ENCODE measurements around the gene TXNRD3.

Gene TXNRD3

DNA sequence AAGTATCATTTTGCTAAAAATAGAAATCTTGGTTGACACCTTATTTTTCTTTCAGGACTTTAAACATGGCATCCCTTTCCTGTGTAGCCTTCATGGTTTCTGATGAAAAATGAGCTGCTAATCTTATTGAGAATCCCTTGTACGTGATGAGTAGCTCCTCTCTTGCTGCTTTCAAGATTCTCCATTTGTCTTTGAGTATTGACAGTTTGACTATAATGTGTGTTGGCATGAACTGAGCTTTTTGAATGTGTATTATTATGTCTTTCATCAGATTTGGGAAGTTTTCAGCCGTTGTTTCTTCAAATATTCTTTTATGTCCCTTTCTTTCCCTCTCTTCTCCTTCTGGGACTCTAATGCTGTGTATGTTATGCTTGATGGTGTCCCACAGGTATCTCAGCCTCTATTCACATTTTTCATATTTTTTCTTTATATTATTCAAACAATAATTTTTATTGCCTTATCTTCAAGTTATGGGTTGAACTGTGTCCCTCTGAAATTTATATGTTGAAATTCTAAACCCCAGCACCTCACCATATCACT lies 92.1 kb downstream of the TXNRD3 start:
- Histone ChIP-seq H3K27ac (ENCODE audit: low read length) (no peak overlapping the region), H3K36me3 (ENCODE audit: insufficient read depth, low read length) (no peaks in the 10 kb centered on the region), H3K4me1 (ENCODE audit: insufficient read depth, low read length) (no peaks in the 10 kb centered on the region), H3K27me3 (ENCODE audit: insufficient read depth, low read length, poor library complexity) (no peaks in the 10 kb centered on the region), H3K4me2 (ENCODE audit: insufficient read depth, low read length) (no peak overlapping the region), H2AFZ (ENCODE audit: low read depth, low read length) (no peak overlapping the region), H3K79me2 (ENCODE audit: insufficient read depth, low read length) (no peaks in the 10 kb centered on the region), H4K20me1 (ENCODE audit: insufficient read depth, low read length) (no peaks in the 10 kb centered on the region), H3K9me3 (ENCODE audit: insufficient read depth, low read length, severe bottlenecking) (no peaks in the 10 kb centered on the region), H3K4me3 (ENCODE audit: low read depth in 1 of 2, low read length in 2 of 2) (no peak overlapping the region), H3K9ac (ENCODE audit: low read depth, low read length) (no peak overlapping the region)
- DNase-seq (no peak), ATAC-seq (ENCODE audit: insufficient read depth, low read depth) (no peak)
- no peak for TF ChIP-seq EZH2 (IDR thresholded peaks at IDR 0.05; ENCODE audit: borderline replicate concordance, low read depth, low read length, severe bottlenecking)
- TF ChIP-seq, protein P1, sequence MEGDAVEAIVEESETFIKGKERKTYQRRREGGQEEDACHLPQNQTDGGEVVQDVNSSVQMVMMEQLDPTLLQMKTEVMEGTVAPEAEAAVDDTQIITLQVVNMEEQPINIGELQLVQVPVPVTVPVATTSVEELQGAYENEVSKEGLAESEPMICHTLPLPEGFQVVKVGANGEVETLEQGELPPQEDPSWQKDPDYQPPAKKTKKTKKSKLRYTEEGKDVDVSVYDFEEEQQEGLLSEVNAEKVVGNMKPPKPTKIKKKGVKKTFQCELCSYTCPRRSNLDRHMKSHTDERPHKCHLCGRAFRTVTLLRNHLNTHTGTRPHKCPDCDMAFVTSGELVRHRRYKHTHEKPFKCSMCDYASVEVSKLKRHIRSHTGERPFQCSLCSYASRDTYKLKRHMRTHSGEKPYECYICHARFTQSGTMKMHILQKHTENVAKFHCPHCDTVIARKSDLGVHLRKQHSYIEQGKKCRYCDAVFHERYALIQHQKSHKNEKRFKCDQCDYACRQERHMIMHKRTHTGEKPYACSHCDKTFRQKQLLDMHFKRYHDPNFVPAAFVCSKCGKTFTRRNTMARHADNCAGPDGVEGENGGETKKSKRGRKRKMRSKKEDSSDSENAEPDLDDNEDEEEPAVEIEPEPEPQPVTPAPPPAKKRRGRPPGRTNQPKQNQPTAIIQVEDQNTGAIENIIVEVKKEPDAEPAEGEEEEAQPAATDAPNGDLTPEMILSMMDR (IDR thresholded peaks at IDR 0.05; ENCODE audit: borderline replicate concordance, extremely low read depth, low read length, poor library complexity, severe bottlenecking): no peak

DNA sequence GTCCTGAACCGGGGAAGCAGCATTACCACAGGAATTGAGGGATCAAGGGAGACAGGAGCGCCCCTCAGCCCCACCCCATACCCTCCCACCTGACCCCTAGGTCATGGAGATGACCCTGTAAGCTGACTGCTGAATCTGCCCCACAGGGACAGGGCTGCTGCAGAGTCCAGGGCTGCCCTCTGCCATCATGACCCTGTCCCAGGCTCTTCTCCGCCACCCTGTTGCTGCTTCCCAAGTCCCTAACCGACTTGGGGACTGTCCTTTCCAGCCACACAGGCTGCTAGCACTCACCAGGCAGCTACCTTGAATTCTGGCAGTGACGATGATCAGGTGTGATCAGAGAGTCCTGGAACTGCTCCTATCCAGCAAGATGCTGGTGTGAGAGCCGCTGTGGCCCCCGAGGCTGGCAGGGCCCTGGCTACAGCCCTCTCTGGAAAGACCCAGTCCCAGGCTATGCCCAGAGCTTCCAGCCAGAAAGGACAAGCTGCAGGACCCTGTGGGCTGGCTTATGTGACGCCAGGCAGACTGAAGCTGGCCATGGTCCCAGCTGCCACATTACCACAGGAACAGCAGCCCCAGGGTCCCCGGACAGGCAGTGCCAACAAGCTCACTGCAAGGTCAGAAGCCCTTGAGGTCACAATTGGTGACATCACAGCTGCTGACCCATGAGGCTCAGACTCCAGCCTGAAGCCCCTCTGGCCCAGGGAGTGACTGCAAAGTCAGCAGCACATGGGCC lies 96.4 kb downstream of the TXNRD3 start, which contains the start of gene C3orf22:
Gene C3orf22, minus strand, starts transcription at position 597 of the 736 bp plus-strand sequence. CDS start 5,542 bp downstream, outside the sequence.
- Histone ChIP-seq H3K79me2 (ENCODE audit: insufficient read depth, low read length) (no peaks in the 10 kb centered on the region), H3K27ac (ENCODE audit: low read length) (no peak within 1 kb of the TSS), H3K4me1 (ENCODE audit: insufficient read depth, low read length) (no peaks in the 10 kb centered on the region), H4K20me1 (ENCODE audit: insufficient read depth, low read length) (no peaks in the 10 kb centered on the region), H3K36me3 (ENCODE audit: insufficient read depth, low read length) (no peaks in the 10 kb centered on the region), H3K27me3 (ENCODE audit: insufficient read depth, low read length, poor library complexity) (no peaks in the 10 kb centered on the region), H3K4me3 (ENCODE audit: low read depth in 1 of 2, low read length in 2 of 2) (no peak within 1 kb of the TSS), H3K4me2 (ENCODE audit: insufficient read depth, low read length) (no peak within 1 kb of the TSS), H3K9me3 (ENCODE audit: insufficient read depth, low read length, severe bottlenecking) (no peaks in the 10 kb centered on the region), H3K9ac (ENCODE audit: low read depth, low read length) (no peak within 1 kb of the TSS), H2AFZ (ENCODE audit: low read depth, low read length) (no peak within 1 kb of the TSS)
- no peak for ATAC-seq (ENCODE audit: insufficient read depth, low read depth)
- DNase-seq: peak; percentile 0
- TF ChIP-seq, protein P1 (IDR thresholded peaks at IDR 0.05; ENCODE audit: borderline replicate concordance, extremely low read depth, low read length, poor library complexity, severe bottlenecking): no peak
- TF ChIP-seq EZH2 (IDR thresholded peaks at IDR 0.05; ENCODE audit: borderline replicate concordance, low read depth, low read length, severe bottlenecking): no peak

DNA sequence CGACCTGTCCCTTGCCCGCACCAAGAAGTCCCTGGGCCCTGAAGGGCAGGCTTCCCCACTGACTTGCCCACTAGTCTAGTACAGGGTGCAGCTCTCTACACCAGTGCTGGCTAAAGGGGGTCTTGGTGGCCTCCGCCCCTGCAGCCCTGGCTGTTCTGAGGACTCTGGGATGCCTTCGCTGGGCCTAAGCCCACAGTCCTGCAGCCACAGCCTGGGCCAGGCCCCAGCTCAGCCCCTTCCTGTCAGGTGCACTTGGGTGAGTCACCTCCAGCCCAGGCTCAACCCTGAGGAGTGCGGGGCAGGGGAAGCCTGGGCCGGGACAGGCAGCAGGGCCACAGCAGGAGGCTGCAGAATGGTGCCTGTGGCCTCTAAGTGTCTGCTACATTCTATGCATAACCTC lies 97.2 kb downstream of the TXNRD3 start:
- no peak overlapping the region for H3K4me2 ChIP-seq (ENCODE audit: insufficient read depth, low read length)
- DNase-seq (no peak), ATAC-seq (ENCODE audit: insufficient read depth, low read depth) (no peak)
- H3K4me1 ChIP-seq (ENCODE audit: insufficient read depth, low read length): no peaks in the 10 kb centered on the region
- H3K9me3 ChIP-seq (ENCODE audit: insufficient read depth, low read length, severe bottlenecking): no peaks in the 10 kb centered on the region
- no peaks in the 10 kb centered on the region for H3K36me3 ChIP-seq (ENCODE audit: insufficient read depth, low read length)
- H3K79me2 ChIP-seq (ENCODE audit: insufficient read depth, low read length): no peaks in the 10 kb centered on the region
- no peaks in the 10 kb centered on the region for H4K20me1 ChIP-seq (ENCODE audit: insufficient read depth, low read length)
- no peak overlapping the region for H3K9ac ChIP-seq (ENCODE audit: low read depth, low read length)
- no peak overlapping the region for H3K4me3 ChIP-seq (ENCODE audit: low read depth in 1 of 2, low read length in 2 of 2)
- H2AFZ ChIP-seq (ENCODE audit: low read depth, low read length): no peak overlapping the region
- H3K27ac ChIP-seq (ENCODE audit: low read length): no peak overlapping the region
- H3K27me3 ChIP-seq (ENCODE audit: insufficient read depth, low read length, poor library complexity): no peaks in the 10 kb centered on the region
- TF ChIP-seq EZH2 (IDR thresholded peaks at IDR 0.05; ENCODE audit: borderline replicate concordance, low read depth, low read length, severe bottlenecking): no peak
- TF ChIP-seq, protein P1 (IDR thresholded peaks at IDR 0.05; ENCODE audit: borderline replicate concordance, extremely low read depth, low read length, poor library complexity, severe bottlenecking): no peak
